MM.1S (cell line): Measurements from ENCODE around the gene CMBL.

Experiments used
- EZH2 ChIP-seq: fragments of 300-600 bp; sonication (generic); optimal IDR thresholded peaks from 2 replicates; pipeline ENCODE3; 2017; ENCODE audit warnings: low read depth, mild to moderate bottlenecking, antibody characterized with exemption, low read length, mixed read lengths
- TF ChIP-seq, protein P1 (sequence below): fragments of 300-600 bp; sonication (generic); IDR thresholded peaks from 2 replicates; pipeline ENCODE4 v1.5.1; 2016; ENCODE audit warnings: antibody characterized with exemption, low read length, mixed read lengths

GRCh38 chr5:10286862-10287227 lies 20.9 kb downstream of the CMBL start:
- TF ChIP-seq, protein P1, sequence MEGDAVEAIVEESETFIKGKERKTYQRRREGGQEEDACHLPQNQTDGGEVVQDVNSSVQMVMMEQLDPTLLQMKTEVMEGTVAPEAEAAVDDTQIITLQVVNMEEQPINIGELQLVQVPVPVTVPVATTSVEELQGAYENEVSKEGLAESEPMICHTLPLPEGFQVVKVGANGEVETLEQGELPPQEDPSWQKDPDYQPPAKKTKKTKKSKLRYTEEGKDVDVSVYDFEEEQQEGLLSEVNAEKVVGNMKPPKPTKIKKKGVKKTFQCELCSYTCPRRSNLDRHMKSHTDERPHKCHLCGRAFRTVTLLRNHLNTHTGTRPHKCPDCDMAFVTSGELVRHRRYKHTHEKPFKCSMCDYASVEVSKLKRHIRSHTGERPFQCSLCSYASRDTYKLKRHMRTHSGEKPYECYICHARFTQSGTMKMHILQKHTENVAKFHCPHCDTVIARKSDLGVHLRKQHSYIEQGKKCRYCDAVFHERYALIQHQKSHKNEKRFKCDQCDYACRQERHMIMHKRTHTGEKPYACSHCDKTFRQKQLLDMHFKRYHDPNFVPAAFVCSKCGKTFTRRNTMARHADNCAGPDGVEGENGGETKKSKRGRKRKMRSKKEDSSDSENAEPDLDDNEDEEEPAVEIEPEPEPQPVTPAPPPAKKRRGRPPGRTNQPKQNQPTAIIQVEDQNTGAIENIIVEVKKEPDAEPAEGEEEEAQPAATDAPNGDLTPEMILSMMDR: no peak
- TF ChIP-seq EZH2: no peak
